AG04450 (cell line): Measurements from ENCODE around the gene PACS2. TPM values are rescaled to one million over a fixed set of nuclear protein-coding genes. Genes with fewer than 3 reads are reported as not detected.

Source experiments
- CTCF ChIA-PET: fragments of 300-600, 350-600 bp; formaldehyde crosslinking; extraction: SDS; loops from one replicate; lab custom pipeline; 2022; ENCODE audit warnings: antibody characterized with exemption, inconsistent platforms; lab: Charles Lee
- POLR2A ChIA-PET: fragments of 350-600 bp; formaldehyde crosslinking; extraction: SDS; loops from one replicate; lab custom pipeline; 2021; ENCODE audit warnings: antibody characterized with exemption, inconsistent platforms; lab: Yijun Ruan, JAX
- DNase-seq: peaks from one replicate; pipeline ENCODE4 v3.0.0-alpha.2; 2011; ENCODE audit warnings: low read depth, low spot score
- H3K27ac ChIP-seq: one replicate; pipeline ENCODE4 v1.5.1; 2012; ENCODE audit warnings: low read depth, low read length, control low read depth
- H3K27me3 ChIP-seq: one replicate; pipeline ENCODE4 v1.6.0; 2012; ENCODE audit warnings: low read length; ENCODE audit not compliant: control insufficient read depth, insufficient read depth
- H3K4me3 ChIP-seq: 2 replicates; pipeline ENCODE4 v1.5.1; 2011; ENCODE audit warnings: mild to moderate bottlenecking, low read depth, low read length, control low read depth
- H3K9me3 ChIP-seq: 2 replicates; pipeline ENCODE4 v1.5.1; 2012; ENCODE audit warnings: low read length; ENCODE audit not compliant: control insufficient read depth, insufficient read depth
- CTCF ChIP-seq: IDR thresholded peaks from 2 replicates; pipeline ENCODE4 v1.5.1; 2011; ENCODE audit warnings: low read depth, low read length, control low read depth, inconsistent platforms
- polyA plus RNA-seq: library from polyadenylated mRNA; depleted of rRNA; stranded (reverse); fragments of >200 nt; gene quantifications from 2 replicates; pipeline ENCODE4 v1.2.3, GENCODE V29; 2011

Gene PACS2
- polyA plus RNA-seq, 1 experiment = 13.0 TPM

- H3K9me3 ChIP-seq = no peaks in the 10 kb centered on the region; the same call in 1 of the 2 replicates
- no peak overlapping the region for H3K4me3 ChIP-seq
- TF ChIP-seq CTCF = no peak
- ChIA-PET CTCF (interaction anchor here (1.1 kb wide), 1 partner anchor 250 kb away, joined by 3 read pairs; no protein-coding TSS in a partner anchor), POLR2A (no interaction called here)
- H3K27ac ChIP-seq = no peak overlapping the region
- no peaks in the 10 kb centered on the region for H3K27me3 ChIP-seq
- DNase-seq = no peak
These were observed 22.9 kb downstream of the PACS2 start for GRCh38 chr14:105337433-105337832.

GRCh38 chr14:105337966-105338741, 23.6 kb downstream of the PACS2 start:
- TF ChIP-seq CTCF = no peak
- ChIA-PET CTCF (interaction anchor here (1.1 kb wide), 1 partner anchor 251 kb away, joined by 3 read pairs; no protein-coding TSS in a partner anchor), POLR2A (no interaction called here)
- H3K4me3 ChIP-seq = no peak overlapping the region
- no peak for DNase-seq
- H3K27ac ChIP-seq = no peak overlapping the region
- H3K27me3 ChIP-seq = no peaks in the 10 kb centered on the region
- H3K9me3 ChIP-seq = no peaks in the 10 kb centered on the region; the same call in 1 of the 2 replicates

GRCh38 chr14:105340821-105341733, 26.5 kb downstream of the PACS2 start:
- H3K27me3 ChIP-seq = no peaks in the 10 kb centered on the region
- ChIA-PET POLR2A (no interaction called here), CTCF (interaction anchor here (1.1 kb wide), 1 partner anchor 11 kb away, joined by 4 read pairs; no protein-coding TSS in a partner anchor)
- H3K9me3 ChIP-seq = peaks cover 13% of the 10 kb centered on the region
- no peak for DNase-seq
- peak overlapping the region; percentile 11 for H3K27ac ChIP-seq
- H3K4me3 ChIP-seq = no peak overlapping the region
- TF ChIP-seq CTCF = no peak

GRCh38 chr14:105343194-105343593, 28.6 kb downstream of the PACS2 start:
- no peaks in the 10 kb centered on the region for H3K27me3 ChIP-seq
- CTCF ChIA-PET = interaction anchor here (0.6 to 2.1 kb wide), 4 partner anchors 9 to 516 kb away, joined by 3 to 10 read pairs (median 6); no protein-coding TSS in a partner anchor
- POLR2A ChIA-PET = no interaction called here
- H3K4me3 ChIP-seq = no peak overlapping the region
- no peak overlapping the region for H3K27ac ChIP-seq
- TF ChIP-seq CTCF = no peak
- peaks cover 13% of the 10 kb centered on the region for H3K9me3 ChIP-seq
- no peak for DNase-seq
